ENCODE data around the gene DUSP8. TPM values are rescaled to one million over a fixed set of nuclear protein-coding genes. Genes with fewer than 3 reads are reported as not detected.
A peak's percentile ranks its signal among the peaks of the same experiment; 100 is the strongest.

The DUSP8 gene
- total RNA-seq, 1 experiment from 2014 or later: 2.4 TPM

GRCh38 chr11:1520663-1521267, 51.3 kb downstream of the DUSP8 start (continued):
- TF ChIP-seq AR (CRISPR knock-in tag; IDR thresholded peaks at IDR 0.05) (no peak), ATF3 (CRISPR knock-in tag; conservative IDR thresholded peaks at IDR 0.05) (no peak), TP53 (CRISPR knock-in tag; IDR thresholded peaks at IDR 0.05) (no peak), JUN (CRISPR knock-in tag; IDR thresholded peaks at IDR 0.05) (no peak), SMAD3 (CRISPR knock-in tag; IDR thresholded peaks at IDR 0.05; ENCODE audit: borderline replicate concordance) (no peak), NR3C1 (CRISPR knock-in tag; conservative IDR thresholded peaks at IDR 0.05; ENCODE audit: low read depth) (no peak), ZMAT4 (CRISPR knock-in tag; IDR thresholded peaks at IDR 0.05) (no peak)

- TF ChIP-seq MYBL2 (CRISPR knock-in tag; IDR thresholded peaks at IDR 0.05): no peak
- TF ChIP-seq USF2 (CRISPR knock-in tag; IDR thresholded peaks at IDR 0.05): no peak
- TF ChIP-seq FOXP1 (CRISPR knock-in tag; IDR thresholded peaks at IDR 0.05; ENCODE audit: borderline replicate concordance): no peak
- no peak for TF ChIP-seq EMX1 (CRISPR knock-in tag; IDR thresholded peaks at IDR 0.05)
- TF ChIP-seq JAZF1 (CRISPR knock-in tag; IDR thresholded peaks at IDR 0.05): no peak
- TF ChIP-seq TCF7 (CRISPR knock-in tag; IDR thresholded peaks at IDR 0.05; ENCODE audit: low read depth): no peak
- no peak for TF ChIP-seq HMGXB4 (CRISPR knock-in tag; IDR thresholded peaks at IDR 0.05)
- no peak for TF ChIP-seq TP53 (CRISPR knock-in tag; IDR thresholded peaks at IDR 0.05)
- no peak for TF ChIP-seq GABPB1 (CRISPR knock-in tag; IDR thresholded peaks at IDR 0.05)
- TF ChIP-seq JUN (CRISPR knock-in tag; IDR thresholded peaks at IDR 0.05): no peak
- no peak for TF ChIP-seq CTCF (IDR thresholded peaks at IDR 0.05)
- TF ChIP-seq E2F4 (CRISPR knock-in tag; IDR thresholded peaks at IDR 0.05; ENCODE audit: borderline replicate concordance, low read depth): no peak
- TF ChIP-seq HMGA2 (CRISPR knock-in tag; IDR thresholded peaks at IDR 0.05): no peak
- H3K27ac Mint-ChIP-seq: peak overlapping the region; percentile 57; the same call in 1 of the 2 replicates
- no peaks in the 10 kb centered on the region for H3K9me3 Mint-ChIP-seq
- no peaks in the 10 kb centered on the region for H3K36me3 Mint-ChIP-seq
- H3K4me3 Mint-ChIP-seq: no peak overlapping the region
- POLR2A ChIA-PET: no interaction called here
- CTCF ChIA-PET: interaction anchor here (4.3 kb wide), 1 partner anchor 15 kb away, joined by 12 read pairs; no protein-coding TSS in a partner anchor
- peaks cover 11% of the 10 kb centered on the region for H3K4me1 Mint-ChIP-seq
- no peak for DNase-seq (ENCODE audit: low spot score)
- no peaks in the 10 kb centered on the region for H3K27me3 Mint-ChIP-seq (ENCODE audit: low read depth)
- no peak for ATAC-seq
Observed at GRCh38 chr11:1520209-1520662, 51.8 kb downstream of the DUSP8 start.

Measured in WTC11 (cell line).